ENCODE results near the gene FAM107B.

The FAM107B gene

DNA sequence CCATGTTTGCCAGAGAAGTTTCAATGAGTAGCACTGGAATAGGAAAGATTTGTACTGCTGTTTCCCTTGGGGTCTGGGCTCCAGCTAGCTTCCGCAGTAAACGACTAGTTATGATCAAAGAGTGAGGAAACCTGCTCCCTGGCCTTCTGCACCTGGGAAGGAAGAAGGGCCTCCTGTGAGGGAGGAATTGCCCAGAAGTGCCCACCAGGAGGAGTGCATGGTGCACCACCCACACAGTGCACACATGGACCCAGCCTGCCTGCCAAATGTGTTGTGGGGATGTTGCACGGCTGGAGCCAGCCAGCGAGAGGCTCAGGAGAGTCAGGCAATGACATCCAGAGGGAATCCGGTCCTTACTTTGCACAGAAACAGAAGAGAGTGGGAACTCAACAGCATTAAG is 27.0 kb upstream of the FAM107B start:
- Histone ChIP-seq H3K4me3 (ENCODE audit: insufficient read depth in 1 of 2, low read depth in 1 of 2, low read length in 2 of 2) (peak overlapping the region in 1 of 2 experiments; percentile 12), H4K8ac (ENCODE audit: low read length) (no peak overlapping the region), H2BK12ac (ENCODE audit: low read length in 2 of 2) (no peak overlapping the region), H3K18ac (ENCODE audit: low read depth in 1 of 2, low read length in 2 of 2) (no peak overlapping the region), H3K4me2 (ENCODE audit: low read length, poor library complexity, severe bottlenecking) (no peak overlapping the region), H3K79me1 (replicated peaks; ENCODE audit: low read length, poor library complexity, severe bottlenecking) (no peaks in the 10 kb centered on the region), H3K23ac (ENCODE audit: low read length in 2 of 2) (no peak overlapping the region), H4K91ac (ENCODE audit: low read length) (no peak overlapping the region), H3K4me1 (ENCODE audit: control insufficient read depth, insufficient read depth, low read depth, low read length) (peaks cover 6% of the 10 kb centered on the region), H3K9me3 (ENCODE audit: control insufficient read depth, low read length) (no peaks in the 10 kb centered on the region), H3K4ac (ENCODE audit: low read depth in 1 of 2, low read length in 2 of 2) (no peak overlapping the region), H2BK120ac (ENCODE audit: low read depth, low read length) (no peak overlapping the region), H3K27ac (ENCODE audit: low read length, poor library complexity, severe bottlenecking) (no peak overlapping the region), H2AFZ (ENCODE audit: low read depth, low read length) (no peak overlapping the region), H3K36me3 (ENCODE audit: control insufficient read depth in 1 of 2, insufficient read depth in 2 of 2, low read depth in 1 of 2, low read length in 2 of 2) (no peaks in the 10 kb centered on the region), H3K27me3 (ENCODE audit: control insufficient read depth in 1 of 2, insufficient read depth in 1 of 2, low read length in 2 of 2) (peaks cover 0 to 27% of the 10 kb centered on the region in 2 experiments), H3K14ac (ENCODE audit: low read length in 2 of 2) (no peak overlapping the region), H2AK5ac (ENCODE audit: low read length, severe bottlenecking) (peak overlapping the region; percentile 9), H2BK5ac (ENCODE audit: low read depth, low read length, poor library complexity, severe bottlenecking) (no peak overlapping the region), H2BK15ac (ENCODE audit: low read depth, poor library complexity, severe bottlenecking) (no peak overlapping the region), H3K9ac (ENCODE audit: low read length) (no peak overlapping the region)
- whole genome bisulfite sequencing, result 86% methylated on average over 5 of the region's 5 CpGs
- DNase-seq, result no peak

DNA sequence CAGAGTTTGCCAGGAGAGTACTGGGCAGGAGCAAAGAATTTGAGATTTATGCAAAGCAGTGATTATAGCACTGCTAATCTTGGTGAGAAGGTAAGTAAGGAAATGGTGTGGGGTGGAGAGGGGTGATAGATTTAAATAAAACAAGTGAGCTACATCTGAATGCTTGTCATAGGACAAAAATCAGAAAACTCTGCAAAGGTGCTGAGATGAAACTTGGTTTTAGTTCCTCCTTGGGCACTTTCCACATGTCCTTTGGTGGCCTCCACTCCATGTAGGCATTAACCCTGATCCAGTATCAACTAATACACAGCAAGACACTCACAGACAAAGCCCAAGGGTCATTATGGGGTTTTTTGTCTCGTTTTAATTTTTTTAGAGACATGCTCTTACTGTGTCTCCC is 25.7 kb upstream of the FAM107B start:
- Histone ChIP-seq H3K9me3 (ENCODE audit: control insufficient read depth, low read length) (no peaks in the 10 kb centered on the region), H2BK15ac (ENCODE audit: low read depth, poor library complexity, severe bottlenecking) (no peak overlapping the region), H3K27me3 (ENCODE audit: control insufficient read depth in 1 of 2, insufficient read depth in 1 of 2, low read length in 2 of 2) (peaks cover 0 to 27% of the 10 kb centered on the region in 2 experiments), H3K18ac (ENCODE audit: low read depth in 1 of 2, low read length in 2 of 2) (no peak overlapping the region), H3K27ac (ENCODE audit: low read length, poor library complexity, severe bottlenecking) (no peak overlapping the region), H2AK5ac (ENCODE audit: low read length, severe bottlenecking) (no peak overlapping the region), H3K23ac (ENCODE audit: low read length in 2 of 2) (no peak overlapping the region), H3K4ac (ENCODE audit: low read depth in 1 of 2, low read length in 2 of 2) (no peak overlapping the region), H4K8ac (ENCODE audit: low read length) (no peak overlapping the region), H2BK120ac (ENCODE audit: low read depth, low read length) (no peak overlapping the region), H3K4me3 (ENCODE audit: insufficient read depth in 1 of 2, low read depth in 1 of 2, low read length in 2 of 2) (no peak overlapping the region), H4K91ac (ENCODE audit: low read length) (no peak overlapping the region), H3K4me1 (ENCODE audit: control insufficient read depth, insufficient read depth, low read depth, low read length) (peaks cover 6% of the 10 kb centered on the region), H3K14ac (ENCODE audit: low read length in 2 of 2) (no peak overlapping the region), H2AFZ (ENCODE audit: low read depth, low read length) (no peak overlapping the region), H3K4me2 (ENCODE audit: low read length, poor library complexity, severe bottlenecking) (no peak overlapping the region), H2BK5ac (ENCODE audit: low read depth, low read length, poor library complexity, severe bottlenecking) (no peak overlapping the region), H2BK12ac (ENCODE audit: low read length in 2 of 2) (no peak overlapping the region), H3K9ac (ENCODE audit: low read length) (no peak overlapping the region), H3K79me1 (replicated peaks; ENCODE audit: low read length, poor library complexity, severe bottlenecking) (no peaks in the 10 kb centered on the region), H3K36me3 (ENCODE audit: control insufficient read depth in 1 of 2, insufficient read depth in 2 of 2, low read depth in 1 of 2, low read length in 2 of 2) (no peaks in the 10 kb centered on the region)
- 55% methylated on average over 1 of the region's 1 CpG for WGBS
- no peak for DNase-seq

DNA sequence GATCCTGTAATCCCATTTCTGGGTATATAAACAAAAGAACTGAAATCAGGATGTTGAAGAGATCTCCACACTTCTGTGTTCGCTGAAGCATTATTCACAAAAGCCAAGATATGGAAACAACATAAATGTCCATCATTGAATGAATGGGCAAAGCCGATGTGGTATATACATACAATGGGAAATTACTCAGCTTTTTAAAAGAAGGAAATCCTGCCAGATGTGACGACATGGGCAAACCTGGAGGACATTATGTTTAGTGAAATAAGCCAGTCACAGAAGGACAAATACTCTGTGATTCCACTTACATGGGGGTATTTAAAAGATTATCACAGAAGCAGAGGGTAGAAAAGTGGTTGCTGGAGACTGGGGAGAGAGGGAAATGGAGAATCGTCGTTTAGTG is 23.9 kb upstream of the FAM107B start:
- no peak overlapping the region for H3K27ac ChIP-seq (ENCODE audit: low read length, poor library complexity, severe bottlenecking)
- H2BK15ac ChIP-seq (ENCODE audit: low read depth, poor library complexity, severe bottlenecking), result no peak overlapping the region
- no peak for DNase-seq

DNA sequence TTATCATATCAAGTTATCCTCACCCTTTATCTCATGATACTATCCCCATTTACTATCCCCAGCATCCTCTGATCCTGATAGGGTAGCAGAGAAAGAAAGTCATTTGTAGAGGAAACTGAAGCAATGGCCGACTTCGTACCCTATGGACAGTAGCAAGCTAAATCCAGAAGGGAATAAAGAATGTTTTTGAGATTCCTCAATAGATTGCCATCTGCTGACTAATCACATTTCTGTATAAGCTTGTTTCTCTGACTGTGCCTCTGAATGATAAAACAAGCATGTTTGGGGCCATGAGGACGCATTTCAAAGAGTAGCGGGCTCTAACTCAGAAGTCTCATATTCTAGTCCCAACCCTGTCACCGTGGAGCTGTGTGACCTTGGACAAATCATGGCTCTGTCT is 13.2 kb upstream of the FAM107B start:
- H3K18ac ChIP-seq (ENCODE audit: low read depth in 1 of 2, low read length in 2 of 2), result no peak overlapping the region
- no peaks in the 10 kb centered on the region for H3K4me1 ChIP-seq (ENCODE audit: control insufficient read depth, insufficient read depth, low read depth, low read length)
- no peak overlapping the region for H2BK15ac ChIP-seq (ENCODE audit: low read depth, poor library complexity, severe bottlenecking)
- no peaks in the 10 kb centered on the region for H3K79me1 ChIP-seq (replicated peaks; ENCODE audit: low read length, poor library complexity, severe bottlenecking)
- H4K8ac ChIP-seq (ENCODE audit: low read length), result no peak overlapping the region
- DNase-seq, result peak; percentile 10
- H2AFZ ChIP-seq (ENCODE audit: low read depth, low read length), result no peak overlapping the region
- H3K27ac ChIP-seq (ENCODE audit: low read length, poor library complexity, severe bottlenecking), result no peak overlapping the region
- H3K9me3 ChIP-seq (ENCODE audit: control insufficient read depth, low read length), result peaks cover 5% of the 10 kb centered on the region
- H2AK5ac ChIP-seq (ENCODE audit: low read length, severe bottlenecking), result no peak overlapping the region
- no peak overlapping the region for H4K91ac ChIP-seq (ENCODE audit: low read length)
- no peaks in the 10 kb centered on the region for H3K36me3 ChIP-seq (ENCODE audit: control insufficient read depth in 1 of 2, insufficient read depth in 2 of 2, low read depth in 1 of 2, low read length in 2 of 2)
- H2BK5ac ChIP-seq (ENCODE audit: low read depth, low read length, poor library complexity, severe bottlenecking), result no peak overlapping the region
- no peak overlapping the region for H2BK120ac ChIP-seq (ENCODE audit: low read depth, low read length)
- no peak overlapping the region for H3K4me3 ChIP-seq (ENCODE audit: insufficient read depth in 1 of 2, low read depth in 1 of 2, low read length in 2 of 2)
- H3K27me3 ChIP-seq (ENCODE audit: control insufficient read depth in 1 of 2, insufficient read depth in 1 of 2, low read length in 2 of 2), result peaks cover 0 to 5% of the 10 kb centered on the region in 2 experiments
- H2BK12ac ChIP-seq (ENCODE audit: low read length in 2 of 2), result no peak overlapping the region
- no peak overlapping the region for H3K4ac ChIP-seq (ENCODE audit: low read depth in 1 of 2, low read length in 2 of 2)
- no peak overlapping the region for H3K9ac ChIP-seq (ENCODE audit: low read length)
- 93% methylated on average over 5 of the region's 5 CpGs for WGBS
- no peak overlapping the region for H3K14ac ChIP-seq (ENCODE audit: low read length in 2 of 2)
- no peak overlapping the region for H3K23ac ChIP-seq (ENCODE audit: low read length in 2 of 2)
- no peak overlapping the region for H3K4me2 ChIP-seq (ENCODE audit: low read length, poor library complexity, severe bottlenecking)

More for the DNA sequence above, 23.9 kb upstream of the FAM107B start:
- H3K9ac ChIP-seq (ENCODE audit: low read length), result no peak overlapping the region
- WGBS, result 81% methylated on average over 3 of the region's 5 CpGs
- H3K4me3 ChIP-seq (ENCODE audit: insufficient read depth in 1 of 2, low read depth in 1 of 2, low read length in 2 of 2), result no peak overlapping the region
- H3K79me1 ChIP-seq (replicated peaks; ENCODE audit: low read length, poor library complexity, severe bottlenecking), result no peaks in the 10 kb centered on the region
- no peak overlapping the region for H3K18ac ChIP-seq (ENCODE audit: low read depth in 1 of 2, low read length in 2 of 2)
- H3K4me2 ChIP-seq (ENCODE audit: low read length, poor library complexity, severe bottlenecking), result no peak overlapping the region
- H3K9me3 ChIP-seq (ENCODE audit: control insufficient read depth, low read length), result no peaks in the 10 kb centered on the region
- no peaks in the 10 kb centered on the region for H3K36me3 ChIP-seq (ENCODE audit: control insufficient read depth in 1 of 2, insufficient read depth in 2 of 2, low read depth in 1 of 2, low read length in 2 of 2)
- peaks cover 3% of the 10 kb centered on the region for H3K4me1 ChIP-seq (ENCODE audit: control insufficient read depth, insufficient read depth, low read depth, low read length)
- no peak overlapping the region for H2BK5ac ChIP-seq (ENCODE audit: low read depth, low read length, poor library complexity, severe bottlenecking)
- peaks cover 0 to 27% of the 10 kb centered on the region in 2 experiments for H3K27me3 ChIP-seq (ENCODE audit: control insufficient read depth in 1 of 2, insufficient read depth in 1 of 2, low read length in 2 of 2)
- H4K8ac ChIP-seq (ENCODE audit: low read length), result no peak overlapping the region
- no peak overlapping the region for H3K14ac ChIP-seq (ENCODE audit: low read length in 2 of 2)
- H2AK5ac ChIP-seq (ENCODE audit: low read length, severe bottlenecking), result no peak overlapping the region
- H3K23ac ChIP-seq (ENCODE audit: low read length in 2 of 2), result no peak overlapping the region
- H2AFZ ChIP-seq (ENCODE audit: low read depth, low read length), result no peak overlapping the region
- H4K91ac ChIP-seq (ENCODE audit: low read length), result no peak overlapping the region
- no peak overlapping the region for H2BK12ac ChIP-seq (ENCODE audit: low read length in 2 of 2)
- no peak overlapping the region for H3K4ac ChIP-seq (ENCODE audit: low read depth in 1 of 2, low read length in 2 of 2)
- no peak overlapping the region for H2BK120ac ChIP-seq (ENCODE audit: low read depth, low read length)

All from mesenchymal stem cell (in vitro differentiated cells and primary cell).